ENCODE measurements around the gene RTN1. TPM values are rescaled to one million over a fixed set of nuclear protein-coding genes. Genes with fewer than 3 reads are reported as not detected.

Gene RTN1
- total RNA-seq, 1 donor from 2014 or later: 0.65 TPM

DNA sequence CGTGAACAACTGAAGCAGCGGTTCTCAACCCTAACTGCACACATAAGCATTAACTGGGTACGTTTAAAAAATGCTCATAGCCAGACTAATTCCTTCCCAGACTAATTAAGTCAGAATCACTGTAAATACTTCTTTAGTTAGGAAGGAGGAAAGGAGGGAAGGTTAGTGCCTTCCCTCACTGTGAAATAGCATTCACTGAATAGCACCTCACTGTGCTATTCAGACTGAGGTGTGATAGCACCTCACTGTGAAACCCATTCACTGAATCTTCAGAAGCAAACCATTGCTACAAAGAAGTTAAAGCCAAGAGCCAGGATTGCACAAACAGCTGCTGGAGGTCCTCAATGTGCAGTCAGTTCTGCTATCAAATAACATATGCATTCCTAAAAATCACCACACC, 58.8 kb downstream of the RTN1 start:
- ATAC-seq: no peak
- DNase-seq (ENCODE audit: low spot score): no peak

DNA sequence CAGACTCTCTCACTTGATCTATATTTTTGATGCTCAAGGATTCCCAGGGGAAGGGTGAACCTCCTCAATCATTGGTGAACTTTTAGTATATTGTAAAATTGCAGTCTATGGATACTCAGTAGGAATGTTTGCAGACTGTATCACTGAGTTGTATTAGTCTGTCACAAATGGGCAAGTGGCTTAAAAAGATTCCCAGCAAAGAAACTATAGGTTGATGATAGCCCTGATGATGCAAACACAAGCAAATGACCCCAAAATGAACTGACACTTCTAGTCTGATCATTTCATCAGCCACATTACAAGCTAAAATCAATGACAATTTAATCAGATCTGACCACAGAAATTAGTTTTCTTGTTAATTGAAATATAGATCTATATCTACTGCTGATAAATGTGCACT, 59.5 kb downstream of the RTN1 start:
- ATAC-seq: no peak

DNA sequence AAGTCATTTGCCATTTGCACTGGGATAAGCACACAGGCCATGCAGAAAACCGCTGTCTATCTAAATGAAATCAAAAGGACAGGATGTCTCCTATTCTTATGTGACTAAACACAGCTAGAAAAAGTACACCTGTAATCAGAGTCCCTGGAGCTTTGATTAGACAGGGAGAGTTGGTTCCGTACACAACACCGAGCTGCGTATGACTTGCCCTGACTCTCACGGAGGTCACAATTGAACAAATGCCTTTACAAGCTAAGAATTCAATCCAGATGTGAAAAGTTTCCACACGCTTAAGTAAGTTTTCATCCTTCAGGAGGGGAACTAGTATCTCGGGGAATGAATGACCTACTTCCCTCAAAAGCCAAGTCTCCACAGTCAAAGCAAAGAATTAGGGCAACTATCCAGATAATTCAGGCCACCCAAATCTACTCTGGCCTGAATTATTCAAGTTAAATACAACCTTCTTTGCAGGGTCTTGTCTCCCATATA, 67.5 kb downstream of the RTN1 start:
- DNase-seq (ENCODE audit: low spot score) (no peak), ATAC-seq (no peak)

More for the DNA sequence above, 59.5 kb downstream of the RTN1 start:
- no peak for DNase-seq (ENCODE audit: low spot score)

DNA sequence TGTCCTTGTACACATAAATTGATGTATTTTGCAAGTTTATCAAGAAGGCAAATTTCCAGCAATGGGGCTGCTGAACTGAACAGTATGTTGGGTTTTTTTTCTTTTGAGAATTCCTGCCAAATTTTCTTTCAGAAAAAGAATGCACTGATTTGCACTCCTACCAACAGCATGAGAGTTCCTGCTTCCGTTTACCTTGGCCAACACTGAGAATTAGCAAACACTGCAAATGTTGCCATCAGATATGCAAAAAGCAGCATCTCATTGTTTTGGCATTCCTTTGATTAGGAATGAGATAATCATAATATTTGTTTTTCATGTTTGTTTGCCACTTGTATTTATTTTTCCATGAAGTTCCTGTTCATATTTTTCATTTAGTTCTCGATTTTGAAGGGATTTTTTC, 82.4 kb downstream of the RTN1 start:
- ATAC-seq: peak; percentile 72
- DNase-seq (ENCODE audit: low spot score): no peak

DNA sequence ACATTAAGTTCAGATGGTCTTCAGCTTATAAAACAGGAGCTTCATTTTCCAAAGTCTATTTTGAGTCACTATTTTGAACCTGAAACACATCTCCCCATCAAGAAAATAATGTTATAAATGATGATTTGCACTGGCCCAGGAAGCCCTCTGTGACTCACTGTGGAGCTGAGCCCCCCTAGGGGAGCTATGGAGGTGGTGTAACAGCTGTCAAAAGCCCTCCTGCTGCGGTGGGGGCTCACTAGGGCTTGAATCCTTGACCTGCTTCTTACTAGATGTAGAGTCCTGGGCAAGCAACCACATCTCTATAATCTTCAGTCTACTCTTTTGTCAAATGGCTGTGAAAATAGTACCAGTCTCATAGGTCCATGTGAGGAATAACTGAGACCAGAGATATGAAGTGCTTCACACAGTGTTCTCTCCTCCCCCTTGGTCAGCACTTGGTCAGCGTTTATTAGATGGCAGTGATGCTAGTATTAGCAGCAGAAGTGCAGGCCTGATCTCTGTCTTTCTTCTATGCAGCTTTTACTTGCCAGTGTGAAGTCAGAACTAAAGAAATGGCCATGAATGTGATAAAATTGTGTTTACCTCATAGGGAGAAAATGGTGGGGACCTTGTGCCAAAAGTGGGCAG, 83.4 kb downstream of the RTN1 start:
- ATAC-seq (no peak), DNase-seq (ENCODE audit: low spot score) (no peak)

DNA sequence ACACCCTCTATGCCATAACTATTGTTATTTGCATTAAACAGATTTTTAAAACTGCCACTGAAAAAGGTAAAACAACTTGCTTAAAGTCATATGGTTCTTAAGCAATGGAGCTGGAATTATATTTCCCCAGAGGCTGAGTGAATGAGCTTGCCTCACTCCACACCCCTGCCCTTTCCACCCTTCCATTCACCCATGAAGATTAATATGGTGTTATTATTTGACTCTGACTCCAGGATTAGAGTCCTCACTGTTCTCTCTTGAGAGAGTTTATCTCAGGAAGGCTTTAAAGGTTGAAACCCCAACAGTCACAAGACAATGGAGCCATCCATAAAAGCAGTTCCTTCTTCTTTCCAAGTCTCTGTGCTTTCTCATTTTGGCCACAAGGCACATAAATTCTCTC, 84.9 kb downstream of the RTN1 start:
- no peak for ATAC-seq
- DNase-seq (ENCODE audit: low spot score): no peak

DNA sequence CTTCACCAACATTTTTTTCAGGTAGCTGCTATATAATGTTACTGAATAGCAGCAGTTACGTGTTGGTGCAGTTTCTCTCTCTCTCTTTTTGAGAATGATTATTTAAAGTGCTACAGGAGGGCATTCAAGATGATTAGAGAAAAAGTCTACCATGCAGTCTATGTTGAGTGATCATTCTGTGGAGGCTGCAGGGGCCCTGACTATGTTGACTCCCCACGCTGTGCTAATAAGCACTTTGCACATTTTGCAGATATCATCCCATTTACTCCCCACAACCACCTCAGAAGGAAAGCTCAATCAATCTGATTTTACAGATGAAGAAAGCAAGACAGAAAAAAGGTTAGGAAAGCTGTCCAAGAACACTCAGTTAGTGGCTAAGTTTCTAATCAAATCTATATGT, 87.8 kb downstream of the RTN1 start:
- no peak for DNase-seq (ENCODE audit: low spot score)
- no peak for ATAC-seq

DNA sequence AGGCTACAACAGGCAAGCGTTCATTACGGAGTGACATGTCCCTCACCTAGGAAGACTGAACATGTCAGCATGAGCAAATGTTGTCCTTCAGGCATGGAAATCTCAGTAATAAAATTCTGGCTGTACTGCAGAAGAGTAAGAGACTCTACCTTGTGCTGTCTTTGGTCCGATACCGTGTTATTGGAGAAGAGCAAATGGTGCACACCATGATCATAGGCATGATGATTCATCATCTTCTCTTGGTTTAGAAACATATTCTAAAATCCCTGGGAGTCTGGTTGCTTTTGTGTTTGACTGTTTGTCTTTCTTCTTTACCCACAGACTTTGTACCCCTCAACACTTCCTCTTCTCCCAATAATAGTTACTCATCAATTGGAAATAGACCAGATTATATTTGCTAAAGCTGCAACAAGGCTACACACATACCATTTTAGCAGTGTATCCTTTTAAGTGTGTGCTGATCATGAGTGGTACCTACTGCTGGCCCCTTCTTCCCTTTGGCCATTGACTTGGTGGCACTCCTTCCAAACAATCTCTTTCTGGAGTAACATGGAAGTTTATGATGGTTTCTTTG, 93.5 kb downstream of the RTN1 start:
- ATAC-seq (no peak), DNase-seq (ENCODE audit: low spot score) (no peak)

DNA sequence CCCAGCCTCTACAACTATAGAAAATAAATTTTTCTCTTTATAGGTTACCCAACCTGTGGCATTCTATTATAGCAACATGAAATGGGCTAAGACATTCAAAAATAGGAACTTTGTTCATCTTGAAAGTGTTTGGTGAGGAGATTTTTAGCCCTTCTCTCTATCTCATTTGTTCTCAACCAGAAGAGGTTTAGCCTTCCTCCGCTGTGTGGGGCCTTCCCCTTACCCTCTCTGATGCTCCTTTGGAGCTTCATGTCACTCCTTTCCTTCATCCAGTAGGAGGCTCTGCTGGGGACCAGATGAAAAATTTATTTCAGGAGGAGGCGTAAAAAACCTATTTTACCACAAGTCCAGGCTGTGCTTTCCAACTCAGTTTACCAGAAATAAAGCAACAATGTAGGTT, 94.1 kb downstream of the RTN1 start:
- no peak for ATAC-seq

DNA sequence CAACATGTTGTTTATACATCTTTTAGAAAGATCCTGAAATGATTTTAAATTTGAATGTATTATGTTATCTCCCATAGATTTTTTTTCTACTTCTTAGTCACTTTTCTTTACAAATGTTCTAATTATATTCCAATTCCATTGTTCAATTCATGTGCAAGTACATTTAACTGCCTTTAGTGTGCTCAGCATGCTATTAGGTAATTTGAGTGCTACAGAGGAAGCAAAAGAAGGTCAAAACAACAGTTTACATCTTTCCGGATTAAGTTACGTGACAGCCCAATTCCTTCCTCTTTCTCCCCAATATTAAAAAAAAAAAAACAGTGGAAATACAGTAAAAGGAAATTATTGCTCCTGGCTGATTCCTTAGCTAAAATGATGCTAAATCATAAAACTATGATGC, 98.3 kb downstream of the RTN1 start:
- no peak for ATAC-seq
- no peak for DNase-seq (ENCODE audit: low spot score)

More for the DNA sequence above, 94.1 kb downstream of the RTN1 start:
- DNase-seq (ENCODE audit: low spot score): no peak

DNA sequence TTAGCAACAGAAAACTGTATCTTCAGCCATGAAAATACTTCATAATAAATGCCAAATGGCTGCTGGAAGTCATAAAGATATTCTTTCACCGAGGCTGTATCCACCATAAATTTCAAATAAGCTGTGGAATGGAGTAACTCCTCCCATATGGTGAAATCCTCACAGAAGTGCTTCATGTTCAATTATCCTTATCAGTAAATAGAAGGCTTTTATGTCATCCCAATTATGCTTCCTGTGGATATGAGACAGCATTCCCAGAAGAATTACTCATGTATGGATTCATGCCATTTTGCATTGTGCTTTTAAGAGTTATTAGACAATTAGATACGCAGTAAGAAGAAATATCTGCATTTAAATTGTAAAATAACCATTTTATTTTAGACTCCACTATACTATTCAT, 99.0 kb downstream of the RTN1 start:
- DNase-seq (ENCODE audit: low spot score) (no peak), ATAC-seq (no peak)

DNA sequence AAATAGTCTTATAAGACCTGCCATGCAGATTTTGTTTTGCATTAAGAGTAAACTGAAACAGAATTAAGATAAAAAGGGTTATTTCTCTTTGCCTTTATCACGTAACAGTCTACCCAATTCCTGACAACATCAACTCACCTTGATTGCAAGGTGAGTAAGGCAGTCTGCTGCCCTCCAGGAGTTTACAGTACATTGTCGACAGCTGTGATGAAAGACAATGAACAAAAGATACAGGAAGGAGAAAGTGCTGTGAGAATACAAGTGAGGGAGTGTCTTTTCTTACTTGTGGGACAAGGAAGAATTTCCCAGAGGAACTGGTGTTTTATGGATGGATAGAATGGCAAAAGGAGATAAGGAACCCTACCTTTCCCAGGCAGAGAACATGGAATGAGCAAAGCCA, 101.0 kb downstream of the RTN1 start:
- ATAC-seq (no peak), DNase-seq (ENCODE audit: low spot score) (no peak)

DNA sequence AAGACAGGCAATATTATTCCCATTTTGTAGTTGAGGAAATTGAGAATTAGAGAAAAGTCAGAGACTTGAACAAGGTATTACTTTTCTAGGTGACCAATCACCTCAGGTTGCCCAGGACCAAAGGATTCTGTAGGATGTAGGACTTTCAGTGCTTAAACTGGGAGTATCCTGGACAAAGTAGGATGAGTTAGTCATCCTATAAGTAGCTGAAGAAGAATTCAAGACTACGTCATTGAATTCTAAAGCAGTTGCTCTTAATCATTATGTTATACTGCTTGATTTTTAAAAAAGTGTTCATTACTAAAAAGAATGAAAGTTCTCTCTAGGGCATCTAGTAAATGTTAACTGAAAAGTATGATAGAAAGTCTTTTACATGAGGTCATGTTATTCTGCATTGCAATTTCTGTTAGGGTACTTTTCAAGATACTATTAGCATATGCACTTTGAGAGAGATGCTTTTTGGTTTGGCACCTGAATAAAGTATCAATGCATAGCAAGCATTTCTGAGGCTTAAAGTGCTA, 101.7 kb downstream of the RTN1 start:
- DNase-seq (ENCODE audit: low spot score) (no peak), ATAC-seq (no peak)

DNA sequence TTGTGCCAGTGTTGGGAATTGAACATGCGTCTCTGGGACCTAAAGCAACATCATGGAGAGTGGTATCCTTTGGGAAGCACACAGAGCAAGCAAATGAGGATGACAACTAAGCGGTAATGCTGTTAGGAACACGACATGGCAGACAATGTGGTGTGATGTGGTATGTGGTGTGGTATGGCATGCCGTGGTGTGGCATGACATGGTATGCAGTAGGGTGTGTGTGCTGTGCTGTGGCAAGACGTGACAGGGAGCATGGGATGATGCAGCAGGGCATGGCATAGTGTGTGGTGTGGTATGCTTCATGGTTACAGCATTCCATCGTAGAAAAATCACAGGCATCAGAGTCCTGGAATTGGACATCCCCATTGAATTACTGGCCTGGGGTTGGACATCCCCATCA, 108.7 kb downstream of the RTN1 start:
- ATAC-seq: no peak
- no peak for DNase-seq (ENCODE audit: low spot score)

DNA sequence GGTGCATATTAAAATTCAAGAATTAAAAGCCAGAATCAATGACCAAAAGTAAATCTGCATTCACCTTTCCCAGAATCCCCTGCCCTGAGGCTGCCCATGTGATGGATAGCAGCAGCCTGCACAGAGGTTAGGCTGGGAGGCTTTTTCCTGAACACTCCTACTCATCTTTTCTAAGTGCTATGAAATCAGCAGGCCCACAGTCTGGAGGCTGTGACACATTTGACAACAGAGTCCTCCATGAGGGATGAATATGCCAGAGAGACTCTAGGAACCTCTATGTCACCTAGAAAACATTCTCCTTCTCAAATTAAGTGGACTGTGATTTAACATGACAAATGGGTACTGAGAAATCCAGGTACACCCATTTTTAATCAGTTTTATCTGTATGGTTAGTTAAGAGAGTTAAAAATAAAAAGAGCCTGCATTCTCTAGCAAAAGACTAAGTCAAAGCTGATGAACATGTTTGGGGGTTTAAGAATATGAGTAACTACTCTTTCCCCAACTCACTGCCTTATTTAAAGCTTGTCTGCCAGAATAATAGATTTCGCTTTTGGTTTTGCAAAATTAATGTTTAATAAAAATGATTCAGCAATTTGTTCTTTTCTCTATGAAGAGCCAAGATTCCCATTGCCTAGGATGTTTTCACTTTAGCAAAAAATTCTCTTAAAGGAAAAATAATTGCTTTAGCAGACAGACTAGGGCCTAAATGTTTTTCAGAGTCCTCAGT, 115.0 kb downstream of the RTN1 start:
- no peak for ATAC-seq
- DNase-seq (ENCODE audit: low spot score): no peak

DNA sequence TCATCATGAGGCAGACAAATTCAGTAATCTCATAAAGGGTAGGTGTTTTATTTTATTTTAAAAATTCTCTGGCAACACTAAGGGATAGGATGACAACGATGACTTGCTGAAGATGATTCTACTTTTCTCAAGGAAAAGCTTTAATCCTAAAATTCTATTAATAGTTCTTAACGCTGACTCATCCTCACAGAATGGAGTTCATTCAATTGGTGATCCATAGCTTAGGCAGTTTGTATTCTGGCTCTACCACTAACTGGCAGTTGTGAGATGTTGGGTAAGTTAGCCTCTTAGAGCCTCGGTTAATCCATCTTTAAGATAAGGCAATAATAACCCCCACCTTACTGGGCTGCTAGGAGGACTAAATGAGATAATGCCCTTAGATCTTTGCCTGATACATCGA, 116.3 kb downstream of the RTN1 start:
- ATAC-seq (no peak), DNase-seq (ENCODE audit: low spot score) (no peak)

DNA sequence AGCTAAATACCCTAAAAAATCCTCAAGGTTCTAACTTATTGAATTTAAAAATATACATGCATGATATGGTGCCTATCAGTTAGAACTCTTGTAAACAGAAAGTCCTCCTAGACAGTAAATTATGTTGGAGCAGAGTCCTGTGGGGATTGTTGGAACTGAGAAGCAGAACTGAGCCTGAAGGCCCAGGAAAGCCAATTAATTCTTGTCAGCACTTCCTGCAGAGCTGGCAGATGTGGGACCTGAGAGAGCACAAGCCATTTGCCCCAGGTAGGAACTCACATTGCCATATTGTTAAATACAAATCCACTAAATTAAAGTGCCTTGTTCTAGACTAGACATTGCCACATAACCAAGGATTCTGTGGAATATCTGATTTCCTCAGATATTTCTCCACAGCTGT, 117.1 kb downstream of the RTN1 start:
- no peak for DNase-seq (ENCODE audit: low spot score)
- ATAC-seq: no peak

DNA sequence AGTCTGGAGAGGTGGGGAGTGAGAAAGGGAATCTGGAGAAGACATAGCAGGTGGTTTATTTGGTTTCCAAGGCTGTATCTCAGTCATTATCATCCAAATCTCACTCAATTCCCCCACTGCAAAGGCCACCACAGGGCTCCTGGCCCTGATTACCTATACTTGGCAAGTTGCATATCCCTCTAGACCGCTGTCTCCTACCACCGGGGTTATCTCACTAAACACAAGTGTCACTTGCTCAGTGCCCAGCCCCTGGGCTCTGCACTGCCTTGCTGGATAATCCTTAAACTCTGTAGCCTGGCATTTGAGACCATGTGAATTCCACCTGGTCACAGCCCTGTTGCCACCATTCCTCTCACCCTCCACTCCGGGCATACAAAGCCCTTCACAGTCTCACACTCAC, 119.0 kb downstream of the RTN1 start:
- DNase-seq (ENCODE audit: low spot score): no peak
- ATAC-seq: no peak

DNA sequence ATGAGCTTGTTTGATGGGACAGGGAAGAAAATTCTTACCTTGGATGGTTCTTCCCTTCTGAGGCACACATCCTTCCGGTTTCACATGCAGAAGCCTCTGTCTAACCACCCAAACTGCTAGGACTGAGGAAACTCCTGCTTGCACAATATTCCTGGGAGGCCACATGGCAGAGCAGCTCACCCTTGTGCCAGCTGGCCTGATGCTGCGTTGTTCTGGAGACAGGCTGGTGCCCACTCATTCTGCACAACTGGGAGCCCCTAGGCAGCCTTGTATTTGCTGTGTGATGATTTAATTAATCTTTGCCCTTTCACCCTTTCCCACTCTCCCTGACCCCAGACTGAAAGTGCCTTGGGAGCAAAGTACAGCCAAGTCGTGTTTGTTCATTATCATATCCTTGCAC, 130.8 kb downstream of the RTN1 start:
- DNase-seq (ENCODE audit: low spot score): peak; percentile 58

DNA sequence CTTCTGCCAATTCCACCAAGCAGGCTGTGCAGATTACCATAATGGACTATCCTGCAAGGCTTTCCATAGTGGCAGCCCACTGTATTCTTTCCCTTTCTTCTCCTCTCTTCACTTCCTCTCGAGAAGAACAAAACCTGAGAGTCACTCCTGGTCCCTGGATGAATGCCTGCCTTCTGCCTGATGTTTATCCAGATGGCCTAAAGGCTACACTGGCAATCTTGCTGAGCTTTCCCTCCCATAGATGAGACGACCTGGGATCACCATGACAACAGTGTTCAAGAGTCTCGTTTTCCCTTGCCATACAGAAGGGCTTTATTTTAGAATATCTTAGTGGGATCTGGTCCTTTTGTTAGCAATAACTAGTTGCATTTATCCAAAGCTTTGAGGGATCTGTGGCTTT, 142.3 kb downstream of the RTN1 start:
- ATAC-seq (no peak), DNase-seq (ENCODE audit: low spot score) (no peak)

More for the DNA sequence above, 130.8 kb downstream of the RTN1 start:
- ATAC-seq: peak; percentile 98

DNA sequence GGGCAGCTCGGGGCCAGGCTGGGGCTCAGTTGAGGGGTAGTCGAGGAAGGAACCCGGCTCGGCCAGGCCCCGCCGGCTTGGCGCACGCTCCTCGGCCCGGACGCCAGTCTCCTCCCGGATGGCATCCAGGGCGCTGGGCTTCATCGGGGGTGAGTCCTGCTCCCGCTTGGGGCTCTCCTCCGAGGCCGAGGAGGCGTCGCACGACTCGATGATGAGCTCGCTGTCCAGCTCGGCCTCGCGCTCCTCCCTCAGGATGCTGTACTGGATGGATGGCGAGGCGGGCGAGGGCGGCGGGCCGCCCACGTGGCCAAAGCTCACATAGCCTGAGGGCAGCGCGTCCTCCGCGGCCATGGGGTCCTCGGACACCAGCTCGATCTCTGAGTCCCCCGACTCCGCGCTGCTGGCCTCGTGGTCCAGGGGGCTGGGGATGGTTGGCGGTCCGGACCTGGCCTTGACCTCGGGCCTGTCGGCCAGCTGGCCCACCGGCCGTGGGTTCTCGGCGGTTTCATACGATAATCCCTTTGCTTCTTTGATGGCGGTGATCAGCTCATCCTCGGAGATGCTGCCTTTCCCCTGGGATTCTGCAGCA, 143.4 kb downstream of the RTN1 start:
- no peak for DNase-seq (ENCODE audit: low spot score)
- ATAC-seq: no peak

DNA sequence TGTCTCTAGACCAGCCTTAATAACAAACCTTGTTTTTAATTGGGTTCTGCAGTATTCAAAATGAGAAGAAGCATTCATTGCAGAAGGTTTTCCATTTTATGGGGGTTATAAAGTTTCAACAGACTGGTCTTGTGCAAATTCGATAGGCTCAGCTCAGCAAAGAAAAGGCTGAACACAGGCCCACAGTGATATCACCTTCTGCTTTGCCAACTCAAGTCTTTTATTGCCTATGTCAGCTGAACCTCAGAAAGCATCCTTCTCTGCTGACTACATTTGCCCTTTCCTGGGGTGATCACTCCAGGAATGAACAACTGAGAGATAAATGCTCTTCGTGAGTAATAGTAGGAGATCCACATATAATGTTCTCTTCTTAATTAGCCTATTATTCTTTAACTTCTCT, 159.5 kb downstream of the RTN1 start:
- ATAC-seq (no peak), DNase-seq (ENCODE audit: low spot score) (no peak)
